ENCODE measurements around the gene FBXO2. TPM values are rescaled to one million over a fixed set of nuclear protein-coding genes. Genes with fewer than 3 reads are reported as not detected.

Gene FBXO2
- total RNA-seq, 1 experiment from 2014 or later: not detected

GRCh38 chr1:11693917-11694316 lies 39.7 kb upstream of the FBXO2 start:
- Histone ChIP-seq H3K4me3 (ENCODE audit: low read depth, low read length, poor library complexity, severe bottlenecking) (no peak overlapping the region), H3K4me1 (ENCODE audit: insufficient read depth, low read length, poor library complexity, severe bottlenecking) (peaks cover 39% of the 10 kb centered on the region), H3K27me3 (replicated peaks; ENCODE audit: insufficient read depth, low read depth, low read length, poor library complexity) (peaks cover 9% of the 10 kb centered on the region), H3K27ac (ENCODE audit: low read depth, low read length, poor library complexity, severe bottlenecking) (no peak overlapping the region), H3K36me3 (ENCODE audit: insufficient read depth, low read length, poor library complexity, severe bottlenecking) (no peaks in the 10 kb centered on the region), H3K9me3 (ENCODE audit: low read depth, low read length, poor library complexity, severe bottlenecking) (no peaks in the 10 kb centered on the region)
- intact Hi-C loops (cut with micrococcal nuclease; ENCODE audit: unreplicated experiment): no loop called here
- no peak for DNase-seq (ENCODE audit: low spot score)
- POLR2A ChIA-PET (ENCODE audit: low non-redundant PET): no interaction called here
- CTCF ChIA-PET: interaction anchor here (0.6 kb wide), 1 partner anchor 30 kb away, joined by 3 read pairs; the partner anchor contains the start of gene FBXO6
- no peak for TF ChIP-seq EZH2 (IDR thresholded peaks at IDR 0.05; ENCODE audit: borderline replicate concordance, low read depth, low read length, poor library complexity, severe bottlenecking)
- TF ChIP-seq, protein P1, sequence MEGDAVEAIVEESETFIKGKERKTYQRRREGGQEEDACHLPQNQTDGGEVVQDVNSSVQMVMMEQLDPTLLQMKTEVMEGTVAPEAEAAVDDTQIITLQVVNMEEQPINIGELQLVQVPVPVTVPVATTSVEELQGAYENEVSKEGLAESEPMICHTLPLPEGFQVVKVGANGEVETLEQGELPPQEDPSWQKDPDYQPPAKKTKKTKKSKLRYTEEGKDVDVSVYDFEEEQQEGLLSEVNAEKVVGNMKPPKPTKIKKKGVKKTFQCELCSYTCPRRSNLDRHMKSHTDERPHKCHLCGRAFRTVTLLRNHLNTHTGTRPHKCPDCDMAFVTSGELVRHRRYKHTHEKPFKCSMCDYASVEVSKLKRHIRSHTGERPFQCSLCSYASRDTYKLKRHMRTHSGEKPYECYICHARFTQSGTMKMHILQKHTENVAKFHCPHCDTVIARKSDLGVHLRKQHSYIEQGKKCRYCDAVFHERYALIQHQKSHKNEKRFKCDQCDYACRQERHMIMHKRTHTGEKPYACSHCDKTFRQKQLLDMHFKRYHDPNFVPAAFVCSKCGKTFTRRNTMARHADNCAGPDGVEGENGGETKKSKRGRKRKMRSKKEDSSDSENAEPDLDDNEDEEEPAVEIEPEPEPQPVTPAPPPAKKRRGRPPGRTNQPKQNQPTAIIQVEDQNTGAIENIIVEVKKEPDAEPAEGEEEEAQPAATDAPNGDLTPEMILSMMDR (conservative IDR thresholded peaks at IDR 0.05; ENCODE audit: low read depth, low read length): no peak
- no TSS peak for BruUV-seq (replicated peaks)

- Histone ChIP-seq H3K4me1 (ENCODE audit: insufficient read depth, low read length, poor library complexity, severe bottlenecking) (peaks cover 33% of the 10 kb centered on the region), H3K27ac (ENCODE audit: low read depth, low read length, poor library complexity, severe bottlenecking) (no peak overlapping the region), H3K4me3 (ENCODE audit: low read depth, low read length, poor library complexity, severe bottlenecking) (no peak overlapping the region), H3K36me3 (ENCODE audit: insufficient read depth, low read length, poor library complexity, severe bottlenecking) (no peaks in the 10 kb centered on the region), H3K9me3 (ENCODE audit: low read depth, low read length, poor library complexity, severe bottlenecking) (no peaks in the 10 kb centered on the region), H3K27me3 (replicated peaks; ENCODE audit: insufficient read depth, low read depth, low read length, poor library complexity) (peaks cover 9% of the 10 kb centered on the region)
- no TSS peak for BruUV-seq (replicated peaks)
- intact Hi-C loops (cut with micrococcal nuclease; ENCODE audit: unreplicated experiment): no loop called here
- TF ChIP-seq, protein P1 (conservative IDR thresholded peaks at IDR 0.05; ENCODE audit: low read depth, low read length): no peak
- TF ChIP-seq EZH2 (IDR thresholded peaks at IDR 0.05; ENCODE audit: borderline replicate concordance, low read depth, low read length, poor library complexity, severe bottlenecking): no peak
- CTCF ChIA-PET: no interaction called here
- POLR2A ChIA-PET (ENCODE audit: low non-redundant PET): no interaction called here
- DNase-seq (ENCODE audit: low spot score): peak; percentile 42
Observed at GRCh38 chr1:11693024-11693590, 38.9 kb upstream of the FBXO2 start.

DNA sequence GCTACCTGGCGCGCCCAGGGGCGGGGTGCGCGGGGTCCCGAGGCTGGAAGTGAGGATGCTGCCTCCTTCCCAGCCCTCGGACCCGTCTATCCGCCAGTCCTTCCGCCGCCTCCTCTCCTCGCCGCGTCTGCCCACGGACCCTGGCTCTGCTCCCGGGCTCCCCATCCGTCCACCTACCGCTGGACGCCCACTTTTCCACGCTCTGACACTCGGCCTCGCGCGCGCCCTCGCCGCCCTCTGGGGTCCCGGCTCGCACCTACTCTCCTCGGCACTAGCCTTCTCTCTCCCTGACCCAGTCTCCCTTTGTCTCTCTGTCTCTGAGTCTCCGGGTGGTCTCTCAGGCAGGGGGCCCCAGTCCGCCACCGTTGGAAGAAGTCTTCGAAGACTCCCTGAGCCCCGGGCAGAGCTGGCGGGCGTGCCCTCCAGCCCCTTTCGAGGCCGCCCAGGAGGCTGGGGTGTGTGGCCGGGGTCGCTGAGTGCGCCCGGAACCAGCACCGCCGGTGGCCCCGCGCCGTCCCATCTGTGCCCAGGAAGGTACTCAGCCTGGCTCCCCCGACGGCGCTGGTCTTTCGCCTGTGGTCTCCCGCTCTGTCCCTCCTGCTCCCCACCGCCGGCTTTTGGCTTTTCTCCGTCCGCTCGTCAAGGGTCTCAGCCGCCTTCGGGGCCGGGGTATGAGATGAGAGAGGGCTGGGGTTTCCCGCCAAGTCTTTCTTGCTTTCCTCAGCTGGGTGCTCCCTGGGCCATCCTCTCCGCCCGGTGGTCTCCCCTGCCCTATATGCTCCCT lies 37.9 kb upstream of the FBXO2 start:
- intact Hi-C loops (cut with micrococcal nuclease; ENCODE audit: unreplicated experiment): no loop called here
- POLR2A ChIA-PET (ENCODE audit: low non-redundant PET): no interaction called here
- DNase-seq (ENCODE audit: low spot score): no peak
- peaks cover 9% of the 10 kb centered on the region for H3K27me3 ChIP-seq (replicated peaks; ENCODE audit: insufficient read depth, low read depth, low read length, poor library complexity)
- peak overlapping the region; percentile 61 for H3K4me3 ChIP-seq (ENCODE audit: low read depth, low read length, poor library complexity, severe bottlenecking)
- H3K9me3 ChIP-seq (ENCODE audit: low read depth, low read length, poor library complexity, severe bottlenecking): no peaks in the 10 kb centered on the region
- CTCF ChIA-PET: no interaction called here
- BruUV-seq (replicated peaks): no TSS peak
- TF ChIP-seq EZH2 (IDR thresholded peaks at IDR 0.05; ENCODE audit: borderline replicate concordance, low read depth, low read length, poor library complexity, severe bottlenecking): no peak
- TF ChIP-seq, protein P1 (conservative IDR thresholded peaks at IDR 0.05; ENCODE audit: low read depth, low read length): no peak
- H3K27ac ChIP-seq (ENCODE audit: low read depth, low read length, poor library complexity, severe bottlenecking): no peak overlapping the region
- H3K36me3 ChIP-seq (ENCODE audit: insufficient read depth, low read length, poor library complexity, severe bottlenecking): no peaks in the 10 kb centered on the region
- H3K4me1 ChIP-seq (ENCODE audit: insufficient read depth, low read length, poor library complexity, severe bottlenecking): peaks cover 29% of the 10 kb centered on the region
